HG03025 (cell line): ENCODE data around the gene CDC37.
"Not testable (repeated sequence)": the region's sequence is repeated elsewhere in the genome, so short reads cannot be mapped to it uniquely, and the experiment has no call there.

Experiments used
- ATAC-seq: cut with Tn5 transposase; IDR thresholded peaks from one replicate; pipeline ENCODE4 v1.9.1; 2021; ENCODE audit warnings: mild to moderate bottlenecking, moderate library complexity; ENCODE audit not compliant: unreplicated experiment, low FRiP score

Gene CDC37

GRCh38 chr19:10420444-10421239 is 17.3 kb upstream of the CDC37 start, which contains the start of gene PDE4A:
TSS of gene PDE4A (plus strand) at chr19:10420538. CDS start at chr19:10420765, 227 bp downstream.
- ATAC-seq, result no peak

GRCh38 chr19:10419646-10420443 is 16.5 kb upstream of the CDC37 start:
- ATAC-seq, result no peak

- no peak for ATAC-seq
These were observed 15.9 kb upstream of the CDC37 start for GRCh38 chr19:10419200-10419645.

- ATAC-seq, result no peak
These were observed 15.3 kb upstream of the CDC37 start for GRCh38 chr19:10418485-10419199.

- ATAC-seq, result no peak
These were observed 14.8 kb upstream of the CDC37 start for GRCh38 chr19:10418235-10418484.

- ATAC-seq, result no peak
These were observed 14.3 kb upstream of the CDC37 start for GRCh38 chr19:10417541-10418234.

GRCh38 chr19:10416380-10417257 is 13.3 kb upstream of the CDC37 start:
- peak; percentile 40 for ATAC-seq

- ATAC-seq, result no peak
These were observed 12.7 kb upstream of the CDC37 start for GRCh38 chr19:10416083-10416379.

GRCh38 chr19:10412257-10412977 is 9.1 kb upstream of the CDC37 start:
- ATAC-seq, result peak; percentile 36

- ATAC-seq, result not testable (repeated sequence)
These were observed 7.9 kb upstream of the CDC37 start for GRCh38 chr19:10411224-10411623.

- ATAC-seq, result no peak
These were observed 5.4 kb upstream of the CDC37 start for GRCh38 chr19:10408511-10409283.

- no peak for ATAC-seq
These were observed 3.8 kb upstream of the CDC37 start for GRCh38 chr19:10407096-10407495.

- ATAC-seq, result no peak
These were observed 2.8 kb upstream of the CDC37 start for GRCh38 chr19:10406191-10406590.

- ATAC-seq, result no peak
These were observed 1.8 kb upstream of the CDC37 start for GRCh38 chr19:10404888-10405820.

GRCh38 chr19:10402441-10403038 is 802 bp downstream of the CDC37 start:
- ATAC-seq, result no peak

GRCh38 chr19:10399878-10400277 is 3.5 kb downstream of the CDC37 start:
- ATAC-seq, result no peak

GRCh38 chr19:10399340-10399739 is 4.0 kb downstream of the CDC37 start:
- ATAC-seq, result not testable (repeated sequence)
